EH (cell line): ENCODE results near the gene EXOC4.

ENCODE experiments used
- DNase-seq: peaks from one replicate; pipeline ENCODE4 v3.0.0-alpha.2; 2015; ENCODE audit warnings: low read depth

Gene EXOC4

DNA sequence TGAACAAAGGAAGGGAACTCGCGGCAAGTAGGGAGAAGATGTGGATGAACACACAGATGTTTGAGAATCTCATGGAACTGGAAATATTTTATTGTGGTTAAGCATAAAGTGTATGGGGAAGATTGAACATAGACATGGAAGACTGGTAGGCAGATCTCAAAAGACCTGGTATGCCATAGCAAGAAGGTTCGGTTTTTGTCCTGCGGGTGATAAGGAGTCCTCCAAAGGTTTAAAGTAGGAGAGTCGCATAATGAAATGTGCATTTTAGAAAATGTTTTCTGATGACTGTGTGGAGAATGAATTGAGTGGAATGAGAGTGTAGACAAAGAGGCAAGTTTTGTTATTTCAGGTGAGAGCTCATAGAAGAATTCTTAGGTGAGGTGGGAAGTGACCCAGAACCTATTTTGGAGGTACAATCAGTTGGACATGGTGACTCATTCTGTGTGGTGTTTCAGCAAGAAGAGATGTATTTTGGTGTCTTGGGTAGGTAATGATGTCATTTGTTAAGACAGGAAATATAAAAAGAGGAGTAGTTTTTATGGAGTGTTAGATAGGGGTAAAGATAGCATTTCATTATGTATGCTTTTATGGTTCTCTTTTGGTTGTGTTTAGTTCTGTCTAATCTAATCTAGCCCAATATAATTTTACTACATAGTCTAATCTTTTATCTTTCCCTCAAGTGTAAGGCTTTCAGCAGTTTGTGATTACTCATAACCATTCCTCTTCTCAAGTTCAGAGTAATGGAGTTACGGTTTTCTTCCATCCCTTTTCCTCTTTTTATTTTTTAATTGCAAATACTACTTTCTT is 239.2 kb downstream of the EXOC4 start:
- DNase-seq, result peak; percentile 81

DNA sequence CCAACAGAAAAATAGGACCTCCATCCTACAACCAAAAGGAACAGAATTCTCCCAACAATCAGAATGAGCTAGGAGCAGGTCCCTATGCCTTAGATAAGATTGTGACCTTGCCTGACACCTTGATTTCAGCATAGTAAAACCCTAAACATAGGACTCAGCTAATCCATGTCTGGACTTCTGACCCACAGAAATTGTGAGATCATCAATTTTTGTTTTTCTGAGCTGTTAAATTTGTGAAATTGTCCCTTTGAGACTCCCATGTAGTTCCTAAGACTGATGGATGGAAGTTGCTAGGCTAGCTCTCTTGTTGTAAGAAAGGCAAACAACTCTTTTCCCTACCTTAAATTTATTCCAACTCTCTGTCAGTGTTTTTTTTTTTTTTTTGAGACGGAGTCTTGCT is 244.2 kb downstream of the EXOC4 start:
- no peak for DNase-seq

DNA sequence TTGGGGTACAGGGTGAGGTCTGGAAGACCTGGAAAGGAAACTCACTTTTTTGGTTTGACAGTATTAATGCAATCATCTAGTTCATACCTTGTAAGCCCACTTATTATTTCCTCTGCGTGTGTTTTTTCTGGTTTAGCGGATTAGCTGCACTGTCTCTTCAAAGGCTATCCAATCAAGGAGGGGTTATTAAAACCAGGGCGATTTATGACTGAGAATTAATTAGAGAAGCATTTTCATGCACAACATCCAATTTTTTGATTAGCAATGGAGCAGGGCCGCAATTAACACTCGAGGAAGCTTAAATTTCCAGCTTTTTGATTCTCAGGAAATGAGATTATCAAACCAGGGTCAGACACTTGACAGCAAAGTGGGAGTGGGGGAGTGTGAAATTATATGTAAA is 248.9 kb downstream of the EXOC4 start:
- DNase-seq, result no peak

DNA sequence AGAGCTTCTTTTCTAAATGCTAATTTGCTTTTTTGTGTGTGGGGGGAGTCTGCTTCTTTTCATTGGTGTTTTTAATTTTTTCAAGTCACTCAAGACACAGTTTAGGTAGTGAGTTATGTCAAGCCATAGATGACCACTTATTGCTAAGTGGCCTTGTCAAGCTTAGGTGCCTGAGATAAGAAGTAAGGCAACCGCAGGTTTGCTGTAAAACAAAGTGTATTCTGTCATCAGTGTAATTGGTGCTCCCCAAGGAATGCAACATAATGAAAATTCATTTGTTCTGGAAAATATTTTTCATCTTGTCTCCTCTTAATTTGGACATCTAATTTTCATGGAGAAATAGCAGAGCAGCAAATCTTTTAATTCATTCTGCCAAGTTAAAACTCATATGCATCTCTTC is 249.6 kb downstream of the EXOC4 start:
- DNase-seq, result no peak

DNA sequence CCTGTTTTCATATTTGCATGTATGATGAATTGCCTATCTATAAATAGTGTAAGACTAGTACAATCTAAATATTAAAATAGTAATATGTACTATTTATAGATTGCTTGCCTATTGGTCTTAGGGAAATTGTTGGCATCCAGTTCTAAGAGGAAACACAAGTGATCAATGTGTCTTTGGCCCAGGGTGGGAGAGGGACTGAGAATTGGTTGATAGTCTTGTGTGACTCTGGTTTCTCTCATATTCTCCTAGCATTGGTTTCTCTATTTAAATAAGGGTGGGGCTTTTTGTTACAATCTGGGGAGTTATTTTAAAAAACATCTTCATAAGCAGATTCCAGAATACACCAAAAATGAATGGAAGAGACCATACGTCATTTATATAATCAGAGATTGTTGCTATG is 250.1 kb downstream of the EXOC4 start:
- DNase-seq, result no peak

DNA sequence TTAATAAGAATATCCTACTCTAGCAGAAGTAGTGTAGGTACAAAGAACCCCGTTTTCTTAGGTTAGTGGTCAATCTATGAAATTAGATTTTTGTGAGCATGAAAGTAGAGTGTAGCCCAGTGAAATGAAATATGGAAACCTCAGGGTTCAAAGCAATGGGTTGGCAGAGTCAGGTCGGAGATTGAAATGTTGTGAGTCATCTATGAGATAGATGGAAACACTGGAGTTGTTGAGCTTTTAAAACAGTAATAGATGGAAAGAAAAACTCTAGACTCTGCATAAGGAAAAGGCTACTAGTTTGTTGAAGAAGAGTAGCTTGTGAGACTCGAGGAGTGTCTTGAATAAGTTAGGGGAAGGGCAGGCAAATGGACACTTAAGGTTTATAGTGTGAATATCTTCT is 251.9 kb downstream of the EXOC4 start:
- peak; percentile 37 for DNase-seq

DNA sequence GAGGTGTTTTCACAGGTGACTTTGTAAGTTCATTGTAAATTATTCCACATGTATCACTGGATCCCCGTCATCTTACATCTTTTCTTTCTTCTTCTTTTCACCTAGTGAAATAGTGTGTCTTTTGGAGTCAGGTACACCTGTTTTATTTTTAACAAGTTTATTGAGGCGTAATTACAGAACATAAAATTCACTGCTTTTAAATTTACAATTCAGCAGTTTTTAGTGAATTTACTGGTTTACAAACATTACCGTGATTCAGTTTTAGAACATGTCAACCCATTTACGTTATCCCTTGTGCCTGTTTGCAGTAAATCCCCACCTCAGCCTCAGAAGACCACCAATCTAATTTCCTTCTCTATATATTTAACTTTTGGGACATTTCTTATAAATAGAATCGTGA is 256.9 kb downstream of the EXOC4 start:
- DNase-seq, result no peak

DNA sequence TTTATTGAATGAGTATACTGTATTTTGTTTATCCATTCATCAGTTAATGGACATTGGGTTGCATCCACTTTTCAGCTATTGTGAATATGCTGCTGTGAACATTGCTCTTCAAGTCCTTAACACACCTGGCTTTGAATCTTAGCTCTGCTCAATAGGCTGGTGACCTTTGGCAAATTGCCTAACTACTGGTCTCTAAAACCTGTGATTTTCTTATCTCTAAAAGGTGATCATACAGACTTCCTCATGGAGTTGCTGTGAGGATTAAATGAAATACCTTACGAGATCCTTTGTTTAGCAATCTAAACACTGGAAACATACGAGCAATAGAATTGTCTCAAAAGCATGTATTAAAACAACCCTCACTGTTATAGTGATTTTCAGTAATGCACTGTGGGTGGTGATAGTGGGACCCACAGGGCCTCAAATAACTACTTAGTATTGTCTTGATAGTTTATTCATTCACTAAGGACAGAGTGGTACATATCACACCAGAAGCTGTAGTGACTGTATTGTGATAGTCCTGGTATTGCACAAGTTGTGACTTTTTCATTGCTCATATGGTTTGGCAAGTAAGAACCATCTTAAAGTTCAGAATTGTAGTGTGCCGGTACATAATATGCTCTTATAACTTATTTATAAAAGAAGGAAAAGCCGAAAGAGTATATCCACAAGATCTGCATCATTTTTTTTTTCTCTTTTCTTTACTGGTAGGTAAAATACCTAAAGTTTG is 257.6 kb downstream of the EXOC4 start:
- no peak for DNase-seq

DNA sequence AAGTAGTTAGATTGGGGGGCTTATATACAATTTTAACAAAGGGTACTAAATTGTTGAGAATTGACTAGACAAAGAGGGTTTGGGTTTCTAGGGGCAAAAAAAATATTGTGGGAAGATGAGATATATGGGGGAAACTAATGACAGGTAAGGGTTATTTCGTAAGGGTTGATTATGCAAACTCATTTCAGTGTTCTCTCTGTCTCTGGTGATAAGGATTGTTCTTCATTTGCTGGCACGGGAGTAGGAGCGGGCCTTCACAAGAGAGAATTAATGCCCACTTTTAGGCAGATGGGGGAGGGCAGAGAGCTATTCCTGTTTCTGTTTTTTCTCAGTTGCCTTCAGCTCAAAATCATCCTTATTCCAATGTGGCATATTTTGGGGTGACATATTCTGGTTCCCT is 258.4 kb downstream of the EXOC4 start:
- no peak for DNase-seq

DNA sequence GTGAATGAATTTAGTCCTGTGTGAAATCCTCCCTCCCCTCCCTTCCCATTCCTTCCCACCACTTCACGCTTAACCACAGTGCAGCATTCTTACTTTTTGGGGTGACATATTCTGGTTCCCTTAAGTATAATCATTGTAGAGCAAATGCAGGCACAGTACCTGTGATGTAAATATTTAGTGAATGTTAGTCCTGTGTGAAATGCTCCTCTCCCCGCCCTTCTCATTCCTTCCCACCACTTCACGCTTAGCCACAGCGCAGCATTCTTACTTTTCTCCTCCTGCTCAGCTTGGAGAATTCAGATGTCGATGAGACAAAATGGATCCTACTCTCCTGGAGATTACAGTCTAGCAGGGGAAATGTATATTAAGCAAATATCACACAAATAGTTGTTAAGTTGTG is 258.8 kb downstream of the EXOC4 start:
- DNase-seq, result no peak

DNA sequence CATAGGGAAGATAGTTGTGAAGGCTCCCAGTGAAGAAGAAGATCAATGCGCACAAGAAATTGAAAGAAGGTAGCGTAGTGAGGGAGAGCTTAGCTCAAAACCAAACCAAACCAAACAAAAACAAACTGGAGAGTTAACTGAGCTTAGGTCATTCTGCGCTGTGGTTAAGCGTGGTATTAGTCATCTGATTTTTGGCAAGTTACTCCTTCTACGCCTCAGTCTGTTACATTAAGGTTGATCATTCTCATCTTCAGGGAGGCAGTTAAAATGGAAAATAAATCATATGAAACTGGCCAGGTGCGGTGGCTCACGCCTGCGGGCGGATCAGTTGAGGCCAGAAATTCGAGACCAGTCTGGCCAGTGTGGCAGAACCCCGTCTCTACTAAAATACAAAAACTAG is 259.7 kb downstream of the EXOC4 start:
- peak; percentile 56 for DNase-seq

DNA sequence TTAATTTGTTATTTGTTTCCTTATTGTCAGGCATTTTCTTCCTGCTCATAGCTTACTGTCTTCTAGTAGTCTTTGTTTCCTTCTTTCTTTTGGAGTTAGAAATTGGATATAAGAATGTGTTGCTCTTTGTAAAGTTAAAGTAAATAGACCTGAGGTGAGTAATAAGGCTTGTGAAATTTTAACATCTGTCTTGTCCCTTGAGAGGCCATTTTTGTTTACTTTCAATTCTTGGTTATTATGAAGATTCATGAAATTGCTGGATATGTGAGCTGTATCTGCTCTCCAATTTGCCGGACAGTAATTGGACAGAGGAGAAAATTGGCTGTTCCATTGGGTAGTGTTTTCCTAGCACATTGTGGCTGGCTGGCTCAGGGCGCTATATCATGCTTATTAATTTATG is 260.7 kb downstream of the EXOC4 start:
- peak; percentile 18 for DNase-seq

DNA sequence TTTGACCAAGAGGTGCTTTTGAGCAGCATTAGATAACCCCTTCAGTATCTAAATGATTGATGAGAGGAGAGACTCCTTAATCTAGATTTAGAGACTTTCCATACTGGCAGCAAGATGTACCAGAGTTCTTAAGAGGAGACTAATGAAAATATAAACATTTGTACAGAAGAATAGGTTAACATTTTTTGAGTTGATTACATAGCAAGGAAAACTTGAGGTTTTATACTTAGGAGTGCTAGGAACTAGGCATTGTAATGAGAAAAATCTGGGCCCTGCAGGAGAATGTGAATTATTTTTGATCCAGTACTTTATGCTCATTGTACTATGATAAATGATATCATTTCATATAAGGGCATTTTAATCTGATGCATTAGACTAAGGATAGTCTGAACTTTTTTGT is 261.7 kb downstream of the EXOC4 start:
- no peak for DNase-seq

DNA sequence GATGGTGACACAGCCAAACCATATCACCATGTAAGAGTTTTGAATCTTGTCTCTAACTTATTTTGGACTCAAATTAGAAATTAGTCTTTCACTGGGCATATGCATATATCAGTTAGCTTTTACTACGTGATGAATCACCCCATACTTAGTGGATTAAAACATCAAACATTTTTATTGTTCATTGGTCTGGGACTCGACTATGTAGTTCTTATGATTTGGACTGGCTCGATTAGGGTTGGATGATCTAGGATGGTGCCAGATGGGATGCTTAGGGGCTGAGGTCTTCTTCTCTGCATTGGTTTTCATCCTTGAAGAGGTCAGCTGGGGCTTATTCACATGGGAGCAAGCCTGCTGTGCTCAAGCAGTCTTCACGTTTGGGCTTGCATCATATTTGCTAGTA is 264.9 kb downstream of the EXOC4 start:
- DNase-seq, result peak; percentile 15

DNA sequence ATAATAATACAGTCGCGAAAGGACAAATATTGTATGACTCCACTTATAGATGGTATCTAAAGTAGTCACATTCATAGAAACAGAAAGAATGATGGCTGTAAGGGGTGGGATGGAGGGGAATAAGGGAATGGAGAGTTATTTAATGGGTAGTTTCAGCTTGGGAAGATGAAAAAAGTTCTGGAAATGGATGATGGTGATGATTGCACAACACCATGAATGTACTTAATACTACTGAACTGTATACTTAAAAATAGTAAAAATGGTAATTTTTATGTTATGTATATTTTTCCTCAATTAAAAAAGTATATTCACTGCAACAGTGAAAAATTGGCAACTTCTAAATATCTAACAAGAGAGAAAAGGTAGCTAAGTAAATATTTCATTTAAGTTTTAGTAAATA is 265.8 kb downstream of the EXOC4 start:
- no peak for DNase-seq

DNA sequence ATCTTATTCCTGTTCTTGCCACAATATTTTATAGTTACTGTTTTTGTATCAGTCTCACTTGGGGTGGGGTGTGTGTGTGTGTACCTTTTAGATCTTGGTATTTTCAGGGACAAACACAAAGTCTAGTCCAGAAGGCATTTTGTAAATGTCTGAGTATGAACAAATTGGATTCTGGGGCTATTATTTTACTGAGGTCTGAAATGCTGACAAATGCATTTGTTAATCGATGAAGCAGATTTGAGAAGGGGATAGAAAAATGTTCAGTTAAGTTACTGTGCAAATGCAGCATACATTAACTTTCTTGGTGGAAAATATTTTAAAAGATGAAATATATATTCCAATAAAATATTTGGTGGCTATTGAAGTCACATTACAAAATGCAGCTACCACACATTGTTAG is 267.4 kb downstream of the EXOC4 start:
- DNase-seq, result no peak

DNA sequence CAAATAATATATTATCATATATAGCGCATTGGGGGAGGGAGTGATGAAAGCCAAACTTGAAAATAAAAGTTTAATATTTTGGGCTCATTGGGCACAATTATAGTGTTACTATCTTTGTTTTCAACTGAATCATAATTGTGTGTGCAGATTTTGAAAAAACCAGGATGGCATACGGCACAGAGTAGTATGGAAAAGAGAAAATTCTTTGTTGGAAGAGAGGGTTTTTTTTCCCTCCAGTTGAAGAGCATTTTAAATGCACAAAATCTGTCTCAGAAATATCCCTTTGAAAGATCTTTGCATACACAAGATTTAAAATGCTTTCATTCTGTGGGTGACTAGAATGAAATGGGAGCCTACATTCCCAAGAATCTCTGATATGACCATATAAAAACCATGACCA is 269.6 kb downstream of the EXOC4 start:
- no peak for DNase-seq

DNA sequence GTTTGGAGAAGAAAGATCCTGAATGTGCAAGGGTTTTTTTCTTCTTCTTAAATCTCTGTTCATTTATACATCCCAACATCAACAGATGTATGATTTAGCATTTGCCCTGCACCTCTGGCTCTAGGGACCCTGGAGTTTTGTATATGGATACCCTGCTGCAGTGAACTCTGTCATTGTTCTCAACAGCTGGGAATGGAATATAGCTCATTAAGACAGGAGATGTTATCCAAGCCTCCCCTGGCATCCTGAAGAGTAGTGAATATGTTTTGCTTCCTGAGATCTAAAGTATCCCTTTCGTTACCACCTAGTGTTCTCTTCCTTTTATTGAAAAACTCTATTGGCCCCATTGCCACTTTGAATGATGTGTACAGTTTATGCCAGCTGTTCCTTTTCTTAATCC is 275.9 kb downstream of the EXOC4 start:
- DNase-seq, result no peak

DNA sequence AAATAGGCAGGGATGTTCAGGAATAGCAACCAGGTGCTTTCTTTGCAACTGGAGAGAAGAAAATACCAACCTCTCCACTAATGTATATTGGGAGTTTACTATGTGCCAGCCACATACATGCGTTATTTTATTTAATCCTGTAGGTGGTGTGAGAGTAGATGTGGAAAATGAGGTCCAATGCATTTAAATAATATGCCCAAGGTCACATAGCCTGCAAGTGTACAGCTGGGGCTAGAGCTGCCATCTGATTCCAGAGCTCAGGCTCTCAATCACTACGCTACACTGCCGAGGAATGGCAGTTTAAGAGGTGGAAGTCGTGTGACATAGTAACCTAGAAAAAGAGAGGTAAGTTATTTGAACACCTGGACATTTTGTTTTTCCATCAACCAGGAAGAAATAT is 277.0 kb downstream of the EXOC4 start:
- DNase-seq, result no peak

DNA sequence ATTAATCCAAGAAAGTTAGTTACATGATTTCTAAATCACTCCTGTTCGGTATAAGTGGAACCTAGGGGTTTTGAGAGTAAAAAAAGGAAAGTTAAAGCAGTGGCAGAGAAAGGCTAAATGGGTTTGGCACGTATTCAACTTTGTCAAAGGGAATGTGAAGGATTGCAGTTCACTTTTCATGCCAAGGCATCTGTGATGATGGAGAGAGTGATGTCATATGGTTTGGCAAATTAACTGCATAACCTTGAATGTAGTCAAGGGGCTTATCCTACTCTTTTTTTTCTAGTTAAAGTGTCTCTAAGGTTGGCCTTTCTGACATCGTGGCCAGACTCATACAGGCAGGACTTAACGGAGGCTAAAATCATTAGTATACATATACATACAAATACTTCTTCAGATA is 277.8 kb downstream of the EXOC4 start:
- peak; percentile 71 for DNase-seq

DNA sequence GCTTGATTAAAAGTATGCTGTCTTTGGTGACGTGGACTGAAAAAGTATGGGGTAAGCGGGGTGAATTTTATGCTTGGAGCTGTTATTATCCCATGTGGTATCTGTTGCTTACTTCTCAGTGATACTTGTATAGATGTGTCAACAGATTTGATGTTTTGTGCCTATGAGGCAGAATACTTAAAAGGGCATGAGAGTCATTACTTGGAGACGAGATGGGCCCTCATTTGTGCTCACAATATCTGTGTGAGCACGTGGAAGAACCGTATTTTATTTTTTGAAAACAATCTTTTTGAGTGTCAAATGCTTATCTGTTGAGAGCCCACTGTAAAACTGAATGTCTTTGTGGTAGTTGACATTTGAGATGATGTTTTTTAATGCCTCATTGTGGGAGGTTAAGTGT is 281.9 kb downstream of the EXOC4 start:
- no peak for DNase-seq

DNA sequence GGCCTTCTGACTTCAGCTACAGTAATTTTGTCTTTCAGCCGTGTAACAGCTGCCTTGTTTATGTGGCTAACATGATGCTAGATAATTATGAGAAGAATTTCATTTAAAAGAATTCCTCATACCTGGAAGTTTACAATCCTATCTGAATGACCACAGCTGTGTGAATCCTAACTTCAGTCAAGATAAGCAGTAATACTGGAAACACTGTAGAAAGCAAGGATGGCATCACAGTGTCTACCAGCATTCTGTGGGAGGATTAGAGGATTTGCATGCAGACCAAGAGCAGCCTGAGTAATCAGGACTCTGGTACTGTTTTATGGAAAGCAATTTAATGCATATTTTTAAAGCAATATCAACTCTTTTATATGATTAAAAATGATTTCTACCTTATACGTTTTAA is 282.4 kb downstream of the EXOC4 start:
- DNase-seq, result no peak

DNA sequence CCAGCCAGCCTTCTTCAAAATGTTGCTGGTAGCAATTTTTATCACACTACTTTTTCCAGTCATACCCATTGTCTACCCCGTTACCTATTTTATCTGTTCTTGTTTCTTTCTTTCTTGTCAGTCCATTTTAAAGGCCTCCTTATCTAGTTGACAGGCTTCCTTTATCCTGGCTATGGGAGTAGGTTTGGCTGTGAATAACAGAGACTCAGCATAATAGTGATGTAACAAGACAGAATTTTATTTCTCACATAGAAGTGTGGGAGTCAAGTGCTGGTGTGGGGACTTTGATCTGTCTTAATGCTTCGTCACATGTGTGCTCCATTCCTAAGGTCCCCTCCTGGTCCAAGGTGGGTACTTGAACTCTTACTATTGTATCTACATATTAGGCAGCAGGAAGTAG is 283.6 kb downstream of the EXOC4 start:
- no peak for DNase-seq

DNA sequence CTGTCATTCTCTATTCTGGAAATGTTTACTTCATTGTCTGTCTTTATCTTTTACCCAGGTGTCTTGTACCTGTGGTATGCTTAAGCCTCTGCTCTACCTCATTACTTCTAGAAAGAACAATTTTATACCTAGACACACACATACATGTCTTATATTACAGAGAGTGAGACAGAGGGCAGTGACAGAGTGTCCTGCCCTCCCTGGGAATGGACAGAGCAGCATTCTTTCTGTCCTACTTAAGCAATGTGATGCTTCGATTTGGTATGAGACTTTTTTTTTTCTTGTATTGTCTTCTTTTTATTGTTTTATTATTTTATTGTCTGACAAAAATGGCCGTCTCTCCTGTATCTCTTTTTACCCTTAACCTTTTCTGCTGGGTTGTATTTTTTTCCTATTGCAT is 286.1 kb downstream of the EXOC4 start:
- peak; percentile 38 for DNase-seq
